HG02981 (cell line): ENCODE measurements around the gene RAPGEF1.
A peak's percentile ranks its signal among the peaks of the same experiment; 100 is the strongest.
"Not testable (repeated sequence)": the region's sequence is repeated elsewhere in the genome, so short reads cannot be mapped to it uniquely, and the experiment has no call there.

Experiments
- ATAC-seq: cut with Tn5 transposase; IDR thresholded peaks from one replicate; pipeline ENCODE4 v1.9.1; 2021; ENCODE audit warnings: mild to moderate bottlenecking, moderate library complexity; ENCODE audit not compliant: unreplicated experiment

The RAPGEF1 gene

GRCh38 chr9:131656356-131657036 is 83.4 kb downstream of the RAPGEF1 start:
- ATAC-seq: peak; percentile 78

GRCh38 chr9:131654369-131654768 is 85.5 kb downstream of the RAPGEF1 start:
- ATAC-seq: not testable (repeated sequence)

GRCh38 chr9:131651599-131651998 is 88.3 kb downstream of the RAPGEF1 start:
- ATAC-seq: no peak

- no peak for ATAC-seq
These were observed 88.7 kb downstream of the RAPGEF1 start for GRCh38 chr9:131651160-131651559.

- no peak for ATAC-seq
These were observed 89.6 kb downstream of the RAPGEF1 start for GRCh38 chr9:131650254-131650653.

- ATAC-seq: no peak
These were observed 90.2 kb downstream of the RAPGEF1 start for GRCh38 chr9:131649646-131650045.

GRCh38 chr9:131645078-131645776 is 94.6 kb downstream of the RAPGEF1 start:
- ATAC-seq: no peak

GRCh38 chr9:131642496-131643083 is 97.3 kb downstream of the RAPGEF1 start:
- peak; percentile 64 for ATAC-seq

- no peak for ATAC-seq
These were observed 98.0 kb downstream of the RAPGEF1 start for GRCh38 chr9:131641618-131642495.

GRCh38 chr9:131640438-131641137 is 99.3 kb downstream of the RAPGEF1 start:
- no peak for ATAC-seq

- no peak for ATAC-seq
These were observed 100.0 kb downstream of the RAPGEF1 start for GRCh38 chr9:131639769-131640437.

GRCh38 chr9:131636593-131636992 is 103.3 kb downstream of the RAPGEF1 start:
- ATAC-seq: no peak

- ATAC-seq: no peak
These were observed 104.0 kb downstream of the RAPGEF1 start for GRCh38 chr9:131635892-131636291.

GRCh38 chr9:131635285-131635684 is 104.6 kb downstream of the RAPGEF1 start:
- ATAC-seq: no peak

GRCh38 chr9:131633491-131634031 is 106.3 kb downstream of the RAPGEF1 start:
- no peak for ATAC-seq

- ATAC-seq: no peak
These were observed 108.6 kb downstream of the RAPGEF1 start for GRCh38 chr9:131631306-131631705.

GRCh38 chr9:131630205-131630831 is 109.6 kb downstream of the RAPGEF1 start:
- peak; percentile 51 for ATAC-seq

GRCh38 chr9:131629825-131630204 is 110.1 kb downstream of the RAPGEF1 start:
- ATAC-seq: no peak

GRCh38 chr9:131629226-131629500 is 110.7 kb downstream of the RAPGEF1 start:
- ATAC-seq: no peak
